ENCODE results near the gene SUSD4. TPM values are rescaled to one million over a fixed set of nuclear protein-coding genes. Genes with fewer than 3 reads are reported as not detected.

The SUSD4 gene
- total and polyA plus RNA-seq, 9 donors = 23.0 to 80.5 (median 36.6) TPM

DNA sequence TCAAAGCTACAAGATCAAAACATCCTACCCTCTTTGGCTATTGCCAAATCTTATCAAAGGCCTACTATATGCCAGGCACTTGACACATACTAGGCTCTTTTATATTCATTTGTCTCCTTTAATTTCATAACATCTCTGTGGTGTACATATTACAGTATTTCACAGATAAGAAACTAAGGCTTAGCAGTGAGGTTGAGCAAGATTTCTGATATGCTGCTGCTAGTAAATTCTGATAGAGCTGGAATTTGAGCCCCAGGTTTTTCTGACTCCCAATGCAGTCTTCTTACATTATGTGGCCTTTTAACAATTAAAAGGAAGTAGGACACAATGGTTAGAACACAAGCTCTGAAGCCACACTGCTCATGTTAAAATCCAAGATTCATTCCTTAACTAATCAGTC is 46.1 kb upstream of the SUSD4 start:
- no peaks in the 10 kb centered on the region for H3K27me3 ChIP-seq
- TF ChIP-seq POLR2A (IDR thresholded peaks at IDR 0.05) (no peak), EP300 (IDR thresholded peaks at IDR 0.05) (no peak)
- TF ChIP-seq, protein P1, sequence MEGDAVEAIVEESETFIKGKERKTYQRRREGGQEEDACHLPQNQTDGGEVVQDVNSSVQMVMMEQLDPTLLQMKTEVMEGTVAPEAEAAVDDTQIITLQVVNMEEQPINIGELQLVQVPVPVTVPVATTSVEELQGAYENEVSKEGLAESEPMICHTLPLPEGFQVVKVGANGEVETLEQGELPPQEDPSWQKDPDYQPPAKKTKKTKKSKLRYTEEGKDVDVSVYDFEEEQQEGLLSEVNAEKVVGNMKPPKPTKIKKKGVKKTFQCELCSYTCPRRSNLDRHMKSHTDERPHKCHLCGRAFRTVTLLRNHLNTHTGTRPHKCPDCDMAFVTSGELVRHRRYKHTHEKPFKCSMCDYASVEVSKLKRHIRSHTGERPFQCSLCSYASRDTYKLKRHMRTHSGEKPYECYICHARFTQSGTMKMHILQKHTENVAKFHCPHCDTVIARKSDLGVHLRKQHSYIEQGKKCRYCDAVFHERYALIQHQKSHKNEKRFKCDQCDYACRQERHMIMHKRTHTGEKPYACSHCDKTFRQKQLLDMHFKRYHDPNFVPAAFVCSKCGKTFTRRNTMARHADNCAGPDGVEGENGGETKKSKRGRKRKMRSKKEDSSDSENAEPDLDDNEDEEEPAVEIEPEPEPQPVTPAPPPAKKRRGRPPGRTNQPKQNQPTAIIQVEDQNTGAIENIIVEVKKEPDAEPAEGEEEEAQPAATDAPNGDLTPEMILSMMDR (IDR thresholded peaks at IDR 0.05) = no peak

DNA sequence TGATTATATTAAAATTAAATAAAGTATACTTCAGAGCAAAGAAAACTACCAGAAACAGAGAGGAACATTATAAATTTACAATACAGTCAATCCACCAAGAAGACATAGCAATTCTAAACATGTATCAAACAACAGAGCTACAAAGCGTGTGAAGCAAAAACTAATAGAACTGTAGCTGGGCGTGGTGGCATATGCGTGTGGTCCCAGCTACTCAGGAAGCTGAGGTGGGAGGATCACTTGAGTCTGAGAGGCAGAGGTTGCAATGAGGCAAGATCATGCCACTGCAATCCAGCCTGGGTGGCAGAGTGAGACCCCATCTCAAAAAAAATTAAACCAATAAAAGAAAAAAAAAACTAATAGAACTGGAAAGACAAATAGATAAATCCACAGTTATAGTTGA is 41.5 kb upstream of the SUSD4 start:
- 92 to 97% (median 93%) methylated on average over 3 of the region's 3 CpGs for WGBS, 3 donors
- H3K27ac ChIP-seq = no peak overlapping the region
- H3K27me3 ChIP-seq = no peaks in the 10 kb centered on the region
- H3K9me3 ChIP-seq = peaks cover 0 to 3% of the 10 kb centered on the region in 2 donors
- no peak for DNase-seq
- H3K4me3 ChIP-seq = no peak overlapping the region
- no peaks in the 10 kb centered on the region for H3K36me3 ChIP-seq
- no peaks in the 10 kb centered on the region for H3K4me1 ChIP-seq (ENCODE audit: insufficient read depth)
- TF ChIP-seq, protein P1 (IDR thresholded peaks at IDR 0.05) = no peak
- TF ChIP-seq POLR2A (IDR thresholded peaks at IDR 0.05) = no peak
- no peak for TF ChIP-seq EP300 (IDR thresholded peaks at IDR 0.05)
- intact Hi-C loops (cut with DNase I) = no loop called here

More for the DNA sequence above, 46.1 kb upstream of the SUSD4 start:
- Histone ChIP-seq H3K4me3 (no peak overlapping the region), H3K27ac (no peak overlapping the region), H3K36me3 (no peaks in the 10 kb centered on the region), H3K9me3 (peaks cover 0 to 2% of the 10 kb centered on the region in 2 donors), H3K4me1 (ENCODE audit: insufficient read depth) (no peaks in the 10 kb centered on the region)
- DNase-seq = no peak
- intact Hi-C loops (cut with DNase I) = no loop called here

DNA sequence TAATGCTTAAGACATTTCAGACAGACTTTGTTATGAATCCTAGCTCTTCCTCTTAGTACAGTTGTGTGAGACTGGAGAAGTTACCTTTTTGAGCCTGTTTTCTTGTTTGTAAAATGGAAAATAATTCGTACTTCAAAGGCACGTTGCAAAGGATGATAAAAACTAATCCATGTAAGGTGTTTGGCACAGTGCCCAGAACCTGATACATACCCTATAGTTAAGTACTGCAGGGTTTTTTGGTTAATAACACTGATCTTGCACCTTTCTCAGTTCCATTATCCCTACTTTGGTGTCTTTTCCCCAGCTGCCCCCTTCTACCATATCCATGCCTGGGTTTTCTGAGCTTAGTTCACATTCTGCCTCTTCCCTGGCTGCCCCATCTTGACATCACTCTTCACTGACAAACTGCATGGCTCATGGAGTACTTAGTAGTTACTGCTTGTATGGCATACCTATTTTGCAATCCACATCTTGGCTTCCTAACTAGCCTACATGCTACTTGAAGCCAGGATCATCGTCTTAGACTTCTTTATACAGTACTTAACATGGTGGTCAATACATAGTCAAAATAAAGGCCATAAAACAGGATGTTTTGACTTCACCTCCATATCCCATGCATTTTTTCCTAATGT is 39.3 kb upstream of the SUSD4 start:
- TF ChIP-seq POLR2A (IDR thresholded peaks at IDR 0.05) = no peak
- TF ChIP-seq, protein P1 (IDR thresholded peaks at IDR 0.05) = no peak
- TF ChIP-seq EP300 (IDR thresholded peaks at IDR 0.05) = no peak
- Histone ChIP-seq H3K9me3 (peaks cover 0 to 3% of the 10 kb centered on the region in 2 donors), H3K36me3 (no peaks in the 10 kb centered on the region), H3K27me3 (no peaks in the 10 kb centered on the region), H3K27ac (no peak overlapping the region), H3K4me3 (no peak overlapping the region), H3K4me1 (ENCODE audit: insufficient read depth) (no peaks in the 10 kb centered on the region)
- 59 to 61% (median 59%) methylated on average over 3 of the region's 3 CpGs for WGBS, 3 donors
- DNase-seq = no peak
- intact Hi-C loops (cut with DNase I) = no loop called here

DNA sequence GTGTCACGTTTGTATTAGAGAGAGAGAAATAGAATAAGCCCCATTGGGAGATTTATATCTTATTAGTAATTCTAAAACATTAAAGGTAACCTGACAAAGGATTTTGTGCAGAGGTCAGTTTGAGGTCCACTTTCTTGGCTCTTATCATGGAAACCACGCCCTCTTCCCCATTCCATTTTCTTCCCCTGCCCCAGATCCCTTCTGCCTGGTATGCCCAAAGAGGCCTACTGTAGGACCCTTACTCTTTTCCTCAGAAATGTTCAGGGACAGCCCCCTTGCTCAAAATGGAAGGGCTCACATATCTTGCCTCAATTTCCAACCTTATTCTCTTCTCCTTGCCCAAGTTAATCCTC is 38.8 kb upstream of the SUSD4 start:
- H3K36me3 ChIP-seq = no peaks in the 10 kb centered on the region
- no peak for TF ChIP-seq EP300 (IDR thresholded peaks at IDR 0.05)
- TF ChIP-seq, protein P1 (IDR thresholded peaks at IDR 0.05) = no peak
- no peak for TF ChIP-seq POLR2A (IDR thresholded peaks at IDR 0.05)
- peaks cover 0 to 3% of the 10 kb centered on the region in 2 donors for H3K9me3 ChIP-seq
- no peaks in the 10 kb centered on the region for H3K4me1 ChIP-seq (ENCODE audit: insufficient read depth)
- H3K27ac ChIP-seq = no peak overlapping the region
- no peaks in the 10 kb centered on the region for H3K27me3 ChIP-seq
- intact Hi-C loops (cut with DNase I) = no loop called here
- 69 to 73% (median 72%) methylated on average over 2 of the region's 2 CpGs for WGBS, 3 donors
- no peak overlapping the region for H3K4me3 ChIP-seq
- DNase-seq = no peak
